SJCRH30 (cell line): ENCODE data around the gene JAK3. TPM values are rescaled to one million over a fixed set of nuclear protein-coding genes. Genes with fewer than 3 reads are reported as not detected.
"Not testable (repeated sequence)": the region's sequence is repeated elsewhere in the genome, so short reads cannot be mapped to it uniquely, and the experiment has no call there.

ENCODE experiments used
- DNase-seq, 2 experiments: peaks; one replicate each; pipeline ENCODE4 v3.0.0-alpha.2; 2015 to 2020
- H3K27ac ChIP-seq: fragments of 250-450 bp; sonication (Bioruptor Pico); 2 replicates; pipeline ENCODE4 v1.5.1; 2020; ENCODE audit warnings: mild to moderate bottlenecking, moderate library complexity
- H3K27me3 ChIP-seq: fragments of 250-450 bp; sonication (Bioruptor Pico); 2 replicates; pipeline ENCODE4 v1.5.1; 2020; ENCODE audit warnings: mild to moderate bottlenecking, moderate library complexity
- H3K36me3 ChIP-seq: fragments of 250-450 bp; sonication (Bioruptor Pico); 2 replicates; pipeline ENCODE4 v1.5.1; 2020; ENCODE audit warnings: mild to moderate bottlenecking, moderate library complexity
- H3K4me1 ChIP-seq: fragments of 250-450 bp; sonication (Bioruptor Pico); 2 replicates; pipeline ENCODE4 v1.5.1; 2020; ENCODE audit warnings: mild to moderate bottlenecking, moderate library complexity
- H3K4me3 ChIP-seq: fragments of 250-450 bp; sonication (Bioruptor Pico); 2 replicates; pipeline ENCODE4 v1.5.1; 2020; ENCODE audit warnings: mild to moderate bottlenecking, moderate library complexity
- H3K9me3 ChIP-seq: fragments of 250-450 bp; sonication (Bioruptor Pico); replicated peaks from 2 replicates; pipeline ENCODE4 v1.5.1; 2020; ENCODE audit warnings: mild to moderate bottlenecking, moderate library complexity
- total RNA-seq: library from RNA; depleted of rRNA; stranded (reverse); fragments of >200 nt; shearing (Covaris generic); gene quantifications from 2 replicates; pipeline ENCODE4 v1.2.3, GENCODE V29; 2014; rRNA removed

The JAK3 gene
- total RNA-seq = 0.03 and 0.04 TPM in 2 replicates

- Histone ChIP-seq H3K9me3 (no peaks in the 10 kb centered on the region), H3K36me3 (no peaks in the 10 kb centered on the region), H3K4me1 (peaks cover 4% of the 10 kb centered on the region; the same call in 1 of the 2 replicates), H3K27ac (no peak within 1 kb of the TSS), H3K27me3 (peaks cover 8% of the 10 kb centered on the region; the same call in 1 of the 2 replicates), H3K4me3 (no peak within 1 kb of the TSS)
- DNase-seq = no peak
Observed at GRCh38 chr19:17847538-17848366, at the start of gene JAK3. JAK3 (minus strand) TSS chr19:17847982; CDS start chr19:17844417, 3,565 bp downstream.

GRCh38 chr19:17893766-17894165, 46.0 kb upstream of the JAK3 start:
- no peak overlapping the region for H3K4me3 ChIP-seq
- no peaks in the 10 kb centered on the region for H3K36me3 ChIP-seq
- no peak for DNase-seq
- H3K27ac ChIP-seq = no peak overlapping the region
- H3K4me1 ChIP-seq = no peaks in the 10 kb centered on the region
- H3K9me3 ChIP-seq = no peaks in the 10 kb centered on the region
- no peaks in the 10 kb centered on the region for H3K27me3 ChIP-seq

DNA sequence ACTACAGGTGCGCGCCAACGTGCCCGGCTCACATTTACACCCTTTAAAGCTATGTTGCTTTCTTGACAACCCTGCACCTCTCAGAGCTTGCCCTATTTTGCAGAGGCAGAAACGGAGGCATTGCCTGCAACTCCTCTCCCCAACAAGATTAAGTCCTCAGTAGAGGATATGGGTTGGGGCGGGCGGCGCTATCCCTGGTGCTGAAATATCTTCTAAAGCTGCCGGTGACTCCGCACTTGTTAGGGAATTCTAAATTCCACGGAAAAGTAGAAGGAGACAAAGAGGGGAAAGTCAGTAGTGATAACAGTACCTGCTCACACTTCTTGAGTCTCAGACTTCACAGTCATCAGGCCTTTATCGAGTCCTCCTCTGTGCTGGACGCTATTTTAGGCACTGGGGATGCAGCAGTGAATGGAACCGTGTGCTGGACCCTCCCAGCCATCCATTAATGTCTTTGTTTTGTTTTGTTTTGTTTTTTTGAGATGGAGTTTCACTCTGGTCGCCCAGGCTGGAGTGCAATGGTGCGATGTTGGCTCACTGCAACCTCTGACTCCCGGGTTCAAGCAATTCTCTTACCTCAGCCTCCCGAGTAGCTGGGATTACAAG, 41.9 kb upstream of the JAK3 start:
- peak; percentile 65 to 78 for DNase-seq
- Histone ChIP-seq H3K27ac (no peak overlapping the region), H3K4me3 (no peak overlapping the region), H3K27me3 (no peaks in the 10 kb centered on the region), H3K9me3 (no peaks in the 10 kb centered on the region), H3K36me3 (no peaks in the 10 kb centered on the region), H3K4me1 (no peaks in the 10 kb centered on the region)

GRCh38 chr19:17888260-17888659, 40.5 kb upstream of the JAK3 start:
- H3K9me3 ChIP-seq = no peaks in the 10 kb centered on the region
- no peaks in the 10 kb centered on the region for H3K4me1 ChIP-seq
- DNase-seq = no peak

GRCh38 chr19:17887221-17887620, 39.4 kb upstream of the JAK3 start:
- not testable (repeated sequence) for DNase-seq, H3K9me3 ChIP-seq, H3K27me3 ChIP-seq, H3K27ac ChIP-seq, H3K36me3 ChIP-seq, H3K4me3 ChIP-seq, H3K4me1 ChIP-seq

More at GRCh38 chr19:17888260-17888659, 40.5 kb upstream of the JAK3 start:
- no peak overlapping the region for H3K4me3 ChIP-seq
- H3K27me3 ChIP-seq = no peaks in the 10 kb centered on the region
- H3K36me3 ChIP-seq = no peaks in the 10 kb centered on the region
- H3K27ac ChIP-seq = no peak overlapping the region

DNA sequence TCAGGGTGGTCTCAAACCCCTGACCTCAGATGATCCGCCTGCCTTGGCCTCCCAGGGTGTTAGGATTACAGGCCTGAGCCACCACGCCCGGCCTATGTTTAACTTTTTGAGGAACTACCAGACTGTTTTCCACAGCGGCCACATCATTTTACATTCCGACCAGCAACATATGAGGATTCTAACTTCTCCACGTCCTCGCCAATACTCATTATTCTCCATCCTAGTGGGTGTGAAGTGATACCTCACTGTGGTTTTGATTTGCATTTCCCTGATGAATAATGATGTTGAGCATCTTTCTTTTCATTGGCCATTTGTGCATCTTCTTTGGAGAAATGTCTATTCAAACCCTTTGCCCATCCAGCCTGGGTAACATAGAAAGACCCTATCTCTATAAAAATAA, 38.7 kb upstream of the JAK3 start:
- H3K27ac ChIP-seq = no peak overlapping the region
- H3K4me1 ChIP-seq = no peaks in the 10 kb centered on the region
- no peak overlapping the region for H3K4me3 ChIP-seq
- peaks cover 2% of the 10 kb centered on the region; the same call in 1 of the 2 replicates for H3K27me3 ChIP-seq
- H3K9me3 ChIP-seq = no peaks in the 10 kb centered on the region
- no peak for DNase-seq
- H3K36me3 ChIP-seq = no peaks in the 10 kb centered on the region

DNA sequence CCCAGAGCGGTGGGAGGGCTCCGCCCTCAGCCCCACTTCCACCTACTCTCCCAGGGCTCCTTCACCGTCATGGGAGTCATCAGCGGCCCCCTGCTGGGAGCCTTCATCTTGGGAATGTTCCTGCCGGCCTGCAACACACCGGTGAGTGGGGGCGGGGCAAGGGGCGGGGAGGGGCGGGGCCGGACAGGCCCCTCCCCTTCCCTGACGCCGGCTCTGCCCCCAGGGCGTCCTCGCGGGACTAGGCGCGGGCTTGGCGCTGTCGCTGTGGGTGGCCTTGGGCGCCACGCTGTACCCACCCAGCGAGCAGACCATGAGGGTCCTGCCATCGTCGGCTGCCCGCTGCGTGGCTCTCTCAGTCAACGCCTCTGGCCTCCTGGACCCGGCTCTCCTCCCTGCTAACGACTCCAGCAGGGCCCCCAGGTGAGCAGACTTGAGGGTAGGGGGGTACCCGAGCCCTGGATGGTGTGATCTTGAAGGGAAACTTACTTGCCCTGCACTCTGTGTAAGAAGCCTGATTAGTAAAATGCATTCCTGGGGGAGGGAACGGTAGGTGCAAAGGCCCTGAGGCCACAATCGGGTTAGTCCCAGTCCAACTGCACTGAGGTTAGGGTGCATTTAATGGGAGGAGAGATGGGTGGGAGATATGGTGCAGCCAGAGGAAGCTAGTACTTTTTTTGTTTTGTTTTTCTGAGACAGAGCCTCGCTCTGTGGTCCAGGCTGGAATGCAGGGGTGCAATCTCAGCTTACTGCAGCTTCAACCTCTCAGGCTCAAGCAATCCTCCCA, 36.0 kb upstream of the JAK3 start:
- Histone ChIP-seq H3K27ac (no peak overlapping the region), H3K4me3 (no peak overlapping the region), H3K27me3 (peaks cover 20% of the 10 kb centered on the region), H3K9me3 (no peaks in the 10 kb centered on the region), H3K36me3 (no peaks in the 10 kb centered on the region), H3K4me1 (no peaks in the 10 kb centered on the region)
- no peak for DNase-seq

GRCh38 chr19:17881701-17882100, 33.9 kb upstream of the JAK3 start:
- Histone ChIP-seq H3K9me3 (no peaks in the 10 kb centered on the region), H3K27ac (no peak overlapping the region), H3K4me1 (no peaks in the 10 kb centered on the region), H3K36me3 (no peaks in the 10 kb centered on the region), H3K4me3 (no peak overlapping the region), H3K27me3 (peaks cover 20% of the 10 kb centered on the region)
- no peak for DNase-seq

GRCh38 chr19:17879466-17879865, 31.7 kb upstream of the JAK3 start:
- H3K4me1 ChIP-seq = no peaks in the 10 kb centered on the region
- no peak overlapping the region for H3K27ac ChIP-seq
- no peak overlapping the region for H3K4me3 ChIP-seq
- H3K9me3 ChIP-seq = no peaks in the 10 kb centered on the region
- peaks cover 20% of the 10 kb centered on the region for H3K27me3 ChIP-seq
- DNase-seq = no peak
- no peaks in the 10 kb centered on the region for H3K36me3 ChIP-seq

DNA sequence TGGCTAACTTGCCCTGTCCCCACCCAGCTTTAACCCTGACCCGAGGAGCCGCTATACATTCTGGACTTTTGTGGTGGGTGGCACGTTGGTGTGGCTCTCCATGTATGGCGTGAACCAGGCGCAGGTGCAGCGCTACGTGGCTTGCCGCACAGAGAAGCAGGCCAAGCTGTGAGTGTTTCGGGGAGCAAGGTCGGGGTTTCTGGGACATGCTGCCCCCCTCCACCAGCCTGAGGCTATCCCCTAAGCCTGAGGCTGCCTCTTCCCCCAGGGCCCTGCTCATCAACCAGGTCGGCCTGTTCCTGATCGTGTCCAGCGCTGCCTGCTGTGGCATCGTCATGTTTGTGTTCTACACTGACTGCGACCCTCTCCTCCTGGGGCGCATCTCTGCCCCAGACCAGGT, 29.9 kb upstream of the JAK3 start:
- H3K4me1 ChIP-seq = no peaks in the 10 kb centered on the region
- H3K9me3 ChIP-seq = no peaks in the 10 kb centered on the region
- H3K27me3 ChIP-seq = peaks cover 20% of the 10 kb centered on the region
- H3K27ac ChIP-seq = no peak overlapping the region
- no peak for DNase-seq
- H3K36me3 ChIP-seq = no peaks in the 10 kb centered on the region
- H3K4me3 ChIP-seq = no peak overlapping the region

GRCh38 chr19:17874758-17875135, 27.0 kb upstream of the JAK3 start:
- DNase-seq = no peak
- Histone ChIP-seq H3K36me3 (no peaks in the 10 kb centered on the region), H3K9me3 (no peaks in the 10 kb centered on the region), H3K27ac (no peak overlapping the region), H3K4me3 (no peak overlapping the region), H3K27me3 (peaks cover 21% of the 10 kb centered on the region; the same call in 1 of the 2 replicates), H3K4me1 (no peaks in the 10 kb centered on the region)

DNA sequence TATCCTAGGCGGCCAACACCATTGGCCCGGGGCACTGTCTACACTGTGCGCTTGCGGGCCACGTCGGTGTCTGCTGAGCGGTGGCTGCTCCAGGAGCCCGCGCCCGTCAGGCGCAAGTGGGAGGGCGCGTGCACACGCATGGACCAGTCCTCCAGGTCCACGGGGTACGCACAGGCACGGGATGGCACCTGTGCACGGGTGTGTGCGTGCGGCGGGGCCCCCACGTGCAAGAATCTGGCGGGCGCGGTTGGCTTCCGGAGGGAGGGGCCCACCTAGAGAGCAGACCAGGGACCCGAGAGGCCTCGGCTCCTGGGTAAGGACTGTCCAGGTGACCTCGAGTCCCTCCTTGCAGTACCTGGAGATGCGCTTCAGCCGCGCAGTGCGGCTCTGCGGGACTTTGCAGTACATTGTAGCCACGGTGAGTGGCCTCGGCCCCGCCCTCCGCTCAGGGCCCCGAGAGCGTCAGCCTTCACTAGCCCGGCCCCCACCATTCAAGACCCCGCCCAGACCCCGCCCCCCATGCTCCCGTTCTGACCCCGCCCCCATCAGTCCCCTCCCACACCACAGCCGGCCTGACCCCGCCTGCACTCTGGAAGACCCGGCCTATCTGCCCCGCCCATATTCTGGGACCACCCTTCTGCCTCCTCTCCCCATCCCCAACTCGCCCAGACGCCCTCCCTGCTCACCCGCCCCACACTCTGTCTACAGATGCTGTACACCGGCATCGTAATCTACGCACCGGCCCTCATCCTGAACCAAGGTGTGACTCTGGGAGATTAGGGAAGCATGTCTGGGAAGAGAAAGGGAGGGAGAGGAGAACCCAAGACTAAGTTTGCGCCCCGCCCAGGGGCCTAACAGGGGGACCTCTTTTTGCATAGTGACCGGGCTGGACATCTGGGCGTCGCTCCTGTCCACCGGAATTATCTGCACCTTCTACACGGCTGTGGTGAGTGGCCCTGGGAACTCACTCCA, 26.3 kb upstream of the JAK3 start:
- no peaks in the 10 kb centered on the region for H3K9me3 ChIP-seq
- no peak overlapping the region for H3K4me3 ChIP-seq
- peak in 1 of 2 experiments; percentile 34 for DNase-seq
- H3K27me3 ChIP-seq = peaks cover 14% of the 10 kb centered on the region; the same call in 1 of the 2 replicates
- no peaks in the 10 kb centered on the region for H3K4me1 ChIP-seq
- H3K36me3 ChIP-seq = no peaks in the 10 kb centered on the region
- no peak overlapping the region for H3K27ac ChIP-seq

DNA sequence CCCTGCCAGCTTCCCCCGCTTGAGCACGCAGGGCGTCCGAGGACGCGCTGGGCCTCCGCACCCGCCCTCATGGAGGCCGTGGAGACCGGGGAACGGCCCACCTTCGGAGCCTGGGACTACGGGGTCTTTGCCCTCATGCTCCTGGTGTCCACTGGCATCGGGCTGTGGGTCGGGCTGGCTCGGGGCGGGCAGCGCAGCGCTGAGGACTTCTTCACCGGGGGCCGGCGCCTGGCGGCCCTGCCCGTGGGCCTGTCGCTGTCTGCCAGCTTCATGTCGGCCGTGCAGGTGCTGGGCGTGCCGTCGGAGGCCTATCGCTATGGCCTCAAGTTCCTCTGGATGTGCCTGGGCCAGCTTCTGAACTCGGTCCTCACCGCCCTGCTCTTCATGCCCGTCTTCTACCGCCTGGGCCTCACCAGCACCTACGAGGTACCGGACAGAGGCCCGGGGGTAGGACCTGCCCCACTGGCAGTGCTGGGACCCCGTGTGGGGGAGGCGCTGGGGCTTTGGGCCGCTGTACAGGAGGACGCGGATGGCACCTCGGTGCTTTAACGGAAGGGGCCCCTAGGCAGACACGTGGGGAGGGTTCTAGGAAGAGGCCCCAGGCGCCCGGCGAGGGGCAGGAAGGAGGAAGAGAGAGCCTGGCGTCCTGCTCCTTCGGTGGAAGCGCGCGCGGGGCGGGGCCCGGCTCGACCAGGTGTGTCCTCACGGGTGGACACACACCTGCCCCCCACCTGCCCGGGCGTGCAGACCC, 24.6 kb upstream of the JAK3 start:
- H3K4me1 ChIP-seq = no peaks in the 10 kb centered on the region
- no peak for DNase-seq
- H3K36me3 ChIP-seq = no peaks in the 10 kb centered on the region
- H3K27ac ChIP-seq = no peak overlapping the region
- no peaks in the 10 kb centered on the region for H3K9me3 ChIP-seq
- peaks cover 14% of the 10 kb centered on the region; the same call in 1 of the 2 replicates for H3K27me3 ChIP-seq
- H3K4me3 ChIP-seq = no peak overlapping the region
